H9 (cell line): ENCODE results near the gene NPRL2. TPM values are rescaled to one million over a fixed set of nuclear protein-coding genes. Genes with fewer than 3 reads are reported as not detected.

Source experiments
- DNase-seq: peaks from one replicate; pipeline ENCODE4 v3.0.0-alpha.2; 2017
- H2AFZ ChIP-seq: one replicate; pipeline ENCODE4 v1.6.1; 2013; ENCODE audit warnings: mild to moderate bottlenecking, low read length, control low read depth, moderate library complexity
- H2AK5ac ChIP-seq: 2 replicates; pipeline ENCODE4 v1.6.1; 2013; ENCODE audit warnings: low read length, control low read depth, mixed read lengths; ENCODE audit not compliant: insufficient read length
- H2BK120ac ChIP-seq: one replicate; pipeline ENCODE4 v1.6.1; 2013; ENCODE audit warnings: low read depth, mild to moderate bottlenecking, low read length, control low read depth, inconsistent platforms; ENCODE audit not compliant: poor library complexity, severe bottlenecking
- H2BK12ac ChIP-seq: 2 replicates; pipeline ENCODE4 v1.6.1; 2013; ENCODE audit warnings: low read length, control low read depth, mixed read lengths, low read depth; ENCODE audit not compliant: insufficient read length
- H2BK15ac ChIP-seq: 2 replicates; pipeline ENCODE4 v1.6.1; 2013; ENCODE audit warnings: low read depth, low read length, control low read depth
- H2BK20ac ChIP-seq: one replicate; pipeline ENCODE4 v1.6.1; 2013; ENCODE audit warnings: low read depth, mild to moderate bottlenecking, low read length, control low read depth, inconsistent platforms; ENCODE audit not compliant: poor library complexity, severe bottlenecking
- H2BK5ac ChIP-seq: 2 replicates; pipeline ENCODE4 v1.6.1; 2013; ENCODE audit warnings: low read length, control low read depth, mixed read lengths; ENCODE audit not compliant: insufficient read length
- H3K14ac ChIP-seq: 2 replicates; pipeline ENCODE4 v1.6.1; 2013; ENCODE audit warnings: low read length, control low read depth; ENCODE audit not compliant: insufficient read depth
- H3K18ac ChIP-seq: 2 replicates; pipeline ENCODE4 v1.6.1; 2013; ENCODE audit warnings: low read depth, mild to moderate bottlenecking, mixed read lengths, low read length, control low read depth; ENCODE audit not compliant: insufficient read length
- H3K23ac ChIP-seq: 2 replicates; pipeline ENCODE4 v1.6.1; 2013; ENCODE audit warnings: low read length, control low read depth, mixed read lengths, low read depth; ENCODE audit not compliant: insufficient read length
- H3K23me2 ChIP-seq: 2 replicates; pipeline ENCODE4 v1.6.1; 2013; ENCODE audit warnings: low read depth, mild to moderate bottlenecking, mixed read lengths, low read length, control low read depth; ENCODE audit not compliant: insufficient read length, poor library complexity, severe bottlenecking
- H3K27ac ChIP-seq: 2 replicates; pipeline ENCODE4 v1.5.1; 2013; ENCODE audit warnings: low read length, control low read depth, mixed read lengths, low read depth; ENCODE audit not compliant: insufficient read length
- H3K27me3 ChIP-seq: 2 replicates; pipeline ENCODE4 v1.6.1; 2013; ENCODE audit warnings: low read length, control low read depth, inconsistent platforms; ENCODE audit not compliant: insufficient read depth
- H3K4ac ChIP-seq: 2 replicates; pipeline ENCODE4 v1.6.1; 2013; ENCODE audit warnings: low read depth, mild to moderate bottlenecking, control low read depth, inconsistent platforms, low read length, moderate library complexity
- H3K4me1 ChIP-seq: 2 replicates; pipeline ENCODE4 v1.6.1; 2013; ENCODE audit warnings: low read length, control low read depth, inconsistent platforms; ENCODE audit not compliant: insufficient read depth
- H3K4me2 ChIP-seq: 2 replicates; pipeline ENCODE4 v1.6.1; 2013; ENCODE audit warnings: low read length, control low read depth, mixed read lengths; ENCODE audit not compliant: insufficient read length, insufficient read depth
- H3K56ac ChIP-seq: 2 replicates; pipeline ENCODE4 v1.6.1; 2013; ENCODE audit warnings: low read depth, mild to moderate bottlenecking, mixed read lengths, low read length, control low read depth; ENCODE audit not compliant: insufficient read length
- H3K79me1 ChIP-seq: 2 replicates; pipeline ENCODE4 v1.6.1; 2013; ENCODE audit warnings: low read depth, mild to moderate bottlenecking, moderate library complexity, low read length, control low read depth, inconsistent platforms; ENCODE audit not compliant: insufficient read depth, poor library complexity, severe bottlenecking
- H3K79me2 ChIP-seq: 2 replicates; pipeline ENCODE4 v1.6.1; 2013; ENCODE audit warnings: low read length, control low read depth, inconsistent platforms; ENCODE audit not compliant: insufficient read depth
- H3K9ac ChIP-seq: 2 replicates; pipeline ENCODE4 v1.6.1; 2013; ENCODE audit warnings: low read length, control low read depth, mixed read lengths; ENCODE audit not compliant: insufficient read length; ENCODE audit errors: extremely low read depth
- H3K9me3 ChIP-seq: one replicate; pipeline ENCODE4 v1.6.1; 2013; ENCODE audit warnings: low read depth, low read length, inconsistent platforms; ENCODE audit not compliant: control insufficient read depth
- H3T11ph ChIP-seq: one replicate; pipeline ENCODE4 v1.6.1; 2013; ENCODE audit warnings: mild to moderate bottlenecking, low read length, control low read depth, inconsistent platforms
- H4K20me1 ChIP-seq: one replicate; pipeline ENCODE4 v1.6.1; 2013; ENCODE audit not compliant: control insufficient read depth, insufficient read length, insufficient read depth
- H4K5ac ChIP-seq: 2 replicates; pipeline ENCODE4 v1.6.1; 2013; ENCODE audit warnings: low read depth, mild to moderate bottlenecking, mixed read lengths, low read length, control low read depth; ENCODE audit not compliant: insufficient read length
- H4K8ac ChIP-seq: replicated peaks from 2 replicates; pipeline ENCODE4 v1.6.1; 2013; ENCODE audit warnings: low read length, control low read depth, mixed read lengths, low read depth; ENCODE audit not compliant: insufficient read length
- H4K91ac ChIP-seq: 2 replicates; pipeline ENCODE4 v1.6.1; 2013; ENCODE audit warnings: low read depth, mild to moderate bottlenecking, moderate library complexity, mixed read lengths, low read length, control low read depth; ENCODE audit not compliant: insufficient read length
- H3K27ac Mint-ChIP-seq, 3 experiments: 2 replicates in 2 of 3; 3 replicates in 1 of 3; pipeline ENCODE4 v1.8.0; 2020 to 2021; ENCODE audit warnings: mixed read lengths in 3 of 3, mild to moderate bottlenecking in 1 of 3, moderate library complexity in 1 of 3
- H3K27me3 Mint-ChIP-seq: 2 replicates; pipeline ENCODE4 v1.8.0; 2021; ENCODE audit warnings: low read depth, mild to moderate bottlenecking, moderate library complexity, mixed read lengths
- H3K36me3 Mint-ChIP-seq, 3 experiments: 2 replicates in 2 of 3; 3 replicates in 1 of 3; pipeline ENCODE4 v1.8.0; 2020 to 2021; ENCODE audit warnings: low read depth in 3 of 3, mixed read lengths in 3 of 3; ENCODE audit not compliant: insufficient read depth in 1 of 3
- H3K4me1 Mint-ChIP-seq, 2 experiments: 2 replicates each; pipeline ENCODE4 v1.8.0; 2020; ENCODE audit warnings: mixed read lengths in 2 of 2
- H3K4me3 Mint-ChIP-seq, 2 experiments: 2 replicates in 1 of 2; 3 replicates in 1 of 2; pipeline ENCODE4 v1.8.0; 2020 to 2021; ENCODE audit warnings: mild to moderate bottlenecking in 2 of 2, mixed read lengths in 2 of 2, moderate library complexity in 1 of 2
- H3K9me3 Mint-ChIP-seq, 2 experiments: 2 replicates in 1 of 2; 3 replicates in 1 of 2; pipeline ENCODE4 v1.8.0; 2020; ENCODE audit warnings: mild to moderate bottlenecking in 2 of 2, mixed read lengths in 2 of 2, moderate library complexity in 1 of 2
- CTCF ChIP-seq: fragments of 200-600 bp; sonication (generic); conservative IDR thresholded peaks from 3 replicates; pipeline ENCODE4 v1.8.0; 2021; ENCODE audit warnings: antibody characterized with exemption, mild to moderate bottlenecking
- WGBS: extraction: QIAGEN DNeasy Blood & Tissue Kit; methylation state at CpG from one replicate; pipeline ENCODE4 v1.1.7; 2013; ENCODE audit warnings: missing lambda C conversion rate, low lambda C conversion rate, mixed read lengths; ENCODE audit not compliant: insufficient read length; ENCODE audit errors: extremely low coverage; 5-methylcytosine and 5-hydroxymethylcytosine counted together
- total RNA-seq: library from RNA; stranded (reverse); gene quantifications from 2 replicates; pipeline ENCODE4 v1.2.1, GENCODE V29; 2021

The NPRL2 gene
- total RNA-seq, 1 experiment from 2014 or later: 23.4 TPM

DNA sequence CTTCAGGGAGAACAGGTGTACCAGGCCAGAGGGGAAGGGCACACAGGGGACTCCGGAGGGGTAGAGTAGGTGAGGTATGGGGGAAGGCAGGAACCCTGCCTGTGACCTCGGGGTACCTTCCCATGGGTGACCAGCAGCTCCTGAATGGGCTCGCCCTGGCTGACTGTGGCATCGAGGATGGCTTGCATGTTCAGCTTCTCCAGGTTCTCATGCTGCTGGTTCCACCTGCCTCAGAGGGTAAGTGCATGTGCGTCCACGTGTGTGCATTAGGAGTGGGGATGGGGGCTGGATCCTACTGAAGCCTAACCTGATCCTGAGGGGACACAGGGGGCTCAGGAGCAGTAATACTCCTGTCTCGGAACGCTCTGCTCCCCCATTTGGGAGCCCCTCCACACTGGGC lies 5.6 kb downstream of the NPRL2 start:
- H3K79me2 ChIP-seq: no peaks in the 10 kb centered on the region
- H3K79me1 ChIP-seq: no peaks in the 10 kb centered on the region
- no peak overlapping the region for H2BK5ac ChIP-seq
- WGBS: no CpG with 5 or more reads among the region's 8 CpGs
- H2BK15ac ChIP-seq: no peak overlapping the region
- H2AK5ac ChIP-seq: no peak overlapping the region
- no peak overlapping the region for H4K5ac ChIP-seq
- no peaks in the 10 kb centered on the region; the same call in 1 of the 2 replicates for H3K4me1 ChIP-seq
- Mint-ChIP-seq H3K4me3 (peak overlapping the region; percentile 57 to 70; a peak in 2 of 5 replicates), H3K9me3 (no peaks in the 10 kb centered on the region), H3K36me3 (peaks cover 6 to 15% (median 7%) of the 10 kb centered on the region in 3 experiments; a peak in 6 of 7 replicates), H3K4me1 (peaks cover 8 to 14% of the 10 kb centered on the region in 2 experiments), H3K27me3 (peaks cover 58% of the 10 kb centered on the region), H3K27ac (no peak overlapping the region)
- H3K18ac ChIP-seq: no peak overlapping the region
- no peak overlapping the region for H2BK12ac ChIP-seq
- H3K4me2 ChIP-seq: peak overlapping the region; percentile 62
- H2BK20ac ChIP-seq: no peak overlapping the region
- no peak overlapping the region for H3T11ph ChIP-seq
- no peak overlapping the region for H3K23ac ChIP-seq
- no peak for DNase-seq
- H4K91ac ChIP-seq: no peak overlapping the region
- no peak overlapping the region for H3K4ac ChIP-seq
- no peak overlapping the region for H3K27ac ChIP-seq
- peaks cover 13% of the 10 kb centered on the region; the same call in 1 of the 2 replicates for H3K27me3 ChIP-seq
- no peak for TF ChIP-seq CTCF
- no peak overlapping the region for H3K14ac ChIP-seq
- H4K8ac ChIP-seq: no peak overlapping the region
- H3K9ac ChIP-seq: no peak overlapping the region
- H3K23me2 ChIP-seq: peaks cover 15% of the 10 kb centered on the region
- H2AFZ ChIP-seq: no peak overlapping the region
- H3K9me3 ChIP-seq: no peaks in the 10 kb centered on the region
- H4K20me1 ChIP-seq: no peaks in the 10 kb centered on the region
- no peak overlapping the region for H3K56ac ChIP-seq
- H2BK120ac ChIP-seq: no peak overlapping the region
